ENCODE data around the gene C22orf42.

Gene C22orf42

DNA sequence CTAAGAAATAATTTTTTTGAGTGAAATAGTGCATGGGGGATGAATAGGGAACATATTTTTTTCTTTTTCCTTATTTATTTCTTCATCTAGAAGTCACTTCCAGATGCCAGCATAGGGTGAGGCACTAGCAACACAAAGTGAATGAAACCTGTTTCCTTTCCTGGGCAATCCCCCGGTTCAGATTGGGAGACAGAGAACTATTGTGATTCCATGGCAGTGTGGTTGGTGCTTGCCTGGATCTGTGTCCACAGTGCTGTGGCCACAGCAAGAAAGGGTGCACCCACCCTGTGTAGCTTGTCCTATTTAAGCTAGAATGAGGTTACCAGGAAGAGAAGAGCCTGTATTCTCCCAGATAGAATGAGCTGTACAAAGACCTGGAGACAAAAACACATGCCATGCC, 58.4 kb downstream of the C22orf42 start:
- Histone ChIP-seq H3K27ac (ENCODE audit: low read length) (no peak overlapping the region), H3K9me3 (ENCODE audit: control insufficient read depth in 2 of 2, low read length in 2 of 2) (no peaks in the 10 kb centered on the region), H3K4me3 (ENCODE audit: low read length in 2 of 2) (no peak overlapping the region), H3K27me3 (ENCODE audit: control insufficient read depth in 1 of 2, insufficient read depth in 2 of 2, low read length in 2 of 2) (no peaks in the 10 kb centered on the region), H3K4me1 (ENCODE audit: control insufficient read depth, insufficient read depth, low read length) (no peaks in the 10 kb centered on the region), H3K36me3 (ENCODE audit: control insufficient read depth in 2 of 2, insufficient read depth in 2 of 2, low read length in 2 of 2) (no peaks in the 10 kb centered on the region), H3K9ac (ENCODE audit: low read length in 2 of 2) (no peak overlapping the region)

All from stomach smooth muscle (tissue), 2 donors.